ENCODE results near the gene GCSAML. TPM values are rescaled to one million over a fixed set of nuclear protein-coding genes. Genes with fewer than 3 reads are reported as not detected.

GCSAML gene
- total and polyA plus RNA-seq, 2 of the 13 experiments (the other 11 are each of a cell fraction or from before 2014, with no cell fraction given): not detected

DNA sequence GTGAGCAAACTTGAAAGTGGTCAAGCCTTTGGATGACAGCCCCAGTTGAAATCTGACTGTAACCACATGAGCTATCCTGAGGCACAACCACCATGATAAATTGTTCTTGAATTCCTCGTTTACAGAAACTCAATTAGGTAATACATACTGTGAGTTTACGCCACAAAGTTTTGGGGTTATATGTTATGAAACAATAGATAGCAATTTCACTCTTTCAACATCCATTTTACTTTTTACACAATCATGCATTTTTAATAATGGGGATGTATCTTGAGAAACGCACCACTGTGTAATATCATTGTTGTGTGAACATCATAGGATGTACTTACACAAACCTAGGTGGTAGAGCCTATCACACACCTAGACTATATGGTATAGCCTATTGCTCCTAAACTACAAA lies 48.1 kb upstream of the GCSAML start (continued):
- TF ChIP-seq ZNF562 (CRISPR knock-in tag; IDR thresholded peaks at IDR 0.05; ENCODE audit: borderline replicate concordance) (no peak), ZNF441 (CRISPR knock-in tag; IDR thresholded peaks at IDR 0.05; ENCODE audit: borderline replicate concordance) (no peak), TRIM24 (CRISPR knock-in tag; IDR thresholded peaks at IDR 0.05) (no peak), ZNF235 (CRISPR knock-in tag; IDR thresholded peaks at IDR 0.05; ENCODE audit: borderline replicate concordance) (no peak), ZNF766 (CRISPR knock-in tag; IDR thresholded peaks at IDR 0.05; ENCODE audit: borderline replicate concordance) (no peak), MBD4 (IDR thresholded peaks at IDR 0.05; ENCODE audit: borderline replicate concordance, low read length) (no peak), PAWR (CRISPR knock-in tag; IDR thresholded peaks at IDR 0.05; ENCODE audit: borderline replicate concordance) (no peak), NR2F1 (CRISPR knock-in tag; IDR thresholded peaks at IDR 0.05) (no peak)
- TF ChIP-seq, protein P1, sequence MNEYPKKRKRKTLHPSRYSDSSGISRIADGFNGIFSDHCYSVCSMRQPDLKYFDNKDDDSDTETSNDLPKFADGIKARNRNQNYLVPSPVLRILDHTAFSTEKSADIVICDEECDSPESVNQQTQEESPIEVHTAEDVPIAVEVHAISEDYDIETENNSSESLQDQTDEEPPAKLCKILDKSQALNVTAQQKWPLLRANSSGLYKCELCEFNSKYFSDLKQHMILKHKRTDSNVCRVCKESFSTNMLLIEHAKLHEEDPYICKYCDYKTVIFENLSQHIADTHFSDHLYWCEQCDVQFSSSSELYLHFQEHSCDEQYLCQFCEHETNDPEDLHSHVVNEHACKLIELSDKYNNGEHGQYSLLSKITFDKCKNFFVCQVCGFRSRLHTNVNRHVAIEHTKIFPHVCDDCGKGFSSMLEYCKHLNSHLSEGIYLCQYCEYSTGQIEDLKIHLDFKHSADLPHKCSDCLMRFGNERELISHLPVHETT (CRISPR knock-in tag; conservative IDR thresholded peaks at IDR 0.05): no peak

DNA sequence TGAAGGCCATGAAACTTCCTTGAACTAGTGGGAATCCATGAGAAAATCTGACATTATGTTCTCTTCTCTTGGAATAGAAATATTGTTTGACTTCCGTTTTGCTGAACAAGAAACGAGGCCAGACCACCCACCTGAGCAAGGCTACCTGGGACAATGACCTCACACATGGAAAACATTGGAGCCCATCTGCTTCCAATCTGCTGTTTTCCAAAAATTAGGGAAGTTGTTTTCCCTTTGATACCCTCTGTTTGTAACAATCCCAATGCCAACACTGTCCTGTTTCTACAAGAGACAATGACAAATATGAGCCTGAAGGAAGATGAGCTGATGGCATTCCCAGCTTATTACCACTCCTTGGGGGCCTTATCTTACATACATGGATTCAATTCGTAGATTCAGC lies 42.1 kb upstream of the GCSAML start:
- Histone ChIP-seq H3K4me1 (ENCODE audit: insufficient read depth, low read length) (no peaks in the 10 kb centered on the region), H3K79me2 (ENCODE audit: insufficient read depth, low read length) (no peaks in the 10 kb centered on the region), H3K4me2 (ENCODE audit: low read depth, low read length) (no peak overlapping the region), H4K20me1 (ENCODE audit: insufficient read depth, low read length) (no peaks in the 10 kb centered on the region), H2AFZ (ENCODE audit: low read length) (no peak overlapping the region), H3K27ac (ENCODE audit: extremely low read length, insufficient read depth, low read length) (no peak overlapping the region), H3K9ac (ENCODE audit: insufficient read depth, low read depth, low read length) (no peak overlapping the region), H3K4me3 (replicated peaks in 1 of 3; ENCODE audit: insufficient read depth in 1 of 3, low read depth in 2 of 3, low read length in 3 of 3) (no peak overlapping the region), H3K36me3 (replicated peaks in 1 of 2; ENCODE audit: control insufficient read depth in 1 of 2, insufficient read depth in 2 of 2, low read length in 2 of 2) (no peaks in the 10 kb centered on the region), H3K9me3 (ENCODE audit: low read length) (no peaks in the 10 kb centered on the region), H3K27me3 (ENCODE audit: control insufficient read depth in 1 of 2, insufficient read depth in 2 of 2, low read length in 2 of 2) (no peaks in the 10 kb centered on the region)
- 0% methylated on average over 3 of the region's 3 CpGs for WGBS (ENCODE audit: low lambda C conversion rate)
- DNase-seq (ENCODE audit: low spot score): no peak
- no TSS peak for BruUV-seq (replicated peaks)
- intact Hi-C loops (cut with micrococcal nuclease; ENCODE audit: unreplicated experiment) (no loop called here), in situ Hi-C loops (cut with HindIII; ENCODE audit: extremely low pct_ligation_motif_present, low pct_unique_long_range_greater_than_20kb) (no loop called here)
- ATAC-seq: no peak
- FAIRE-seq: no peak
- ChIA-PET POLR2A (no interaction called here), CTCF (ENCODE audit: low intra/inter-chr PET ratio, low total read pairs) (no interaction called here)
- TF ChIP-seq CREB1 (IDR thresholded peaks at IDR 0.05) (no peak), CREB1 (CRISPR knock-in tag; IDR thresholded peaks at IDR 0.05) (no peak), SALL2 (CRISPR knock-in tag; IDR thresholded peaks at IDR 0.05) (no peak), ZNF660 (CRISPR knock-in tag; IDR thresholded peaks at IDR 0.05; ENCODE audit: borderline replicate concordance, low read depth) (no peak), EHMT2 (IDR thresholded peaks at IDR 0.05; ENCODE audit: borderline replicate concordance, low read depth, low read length) (no peak), ZNF343 (CRISPR knock-in tag; IDR thresholded peaks at IDR 0.05) (no peak), ZFAT (CRISPR knock-in tag; conservative IDR thresholded peaks at IDR 0.05) (no peak)
- TF ChIP-seq, protein P2, sequence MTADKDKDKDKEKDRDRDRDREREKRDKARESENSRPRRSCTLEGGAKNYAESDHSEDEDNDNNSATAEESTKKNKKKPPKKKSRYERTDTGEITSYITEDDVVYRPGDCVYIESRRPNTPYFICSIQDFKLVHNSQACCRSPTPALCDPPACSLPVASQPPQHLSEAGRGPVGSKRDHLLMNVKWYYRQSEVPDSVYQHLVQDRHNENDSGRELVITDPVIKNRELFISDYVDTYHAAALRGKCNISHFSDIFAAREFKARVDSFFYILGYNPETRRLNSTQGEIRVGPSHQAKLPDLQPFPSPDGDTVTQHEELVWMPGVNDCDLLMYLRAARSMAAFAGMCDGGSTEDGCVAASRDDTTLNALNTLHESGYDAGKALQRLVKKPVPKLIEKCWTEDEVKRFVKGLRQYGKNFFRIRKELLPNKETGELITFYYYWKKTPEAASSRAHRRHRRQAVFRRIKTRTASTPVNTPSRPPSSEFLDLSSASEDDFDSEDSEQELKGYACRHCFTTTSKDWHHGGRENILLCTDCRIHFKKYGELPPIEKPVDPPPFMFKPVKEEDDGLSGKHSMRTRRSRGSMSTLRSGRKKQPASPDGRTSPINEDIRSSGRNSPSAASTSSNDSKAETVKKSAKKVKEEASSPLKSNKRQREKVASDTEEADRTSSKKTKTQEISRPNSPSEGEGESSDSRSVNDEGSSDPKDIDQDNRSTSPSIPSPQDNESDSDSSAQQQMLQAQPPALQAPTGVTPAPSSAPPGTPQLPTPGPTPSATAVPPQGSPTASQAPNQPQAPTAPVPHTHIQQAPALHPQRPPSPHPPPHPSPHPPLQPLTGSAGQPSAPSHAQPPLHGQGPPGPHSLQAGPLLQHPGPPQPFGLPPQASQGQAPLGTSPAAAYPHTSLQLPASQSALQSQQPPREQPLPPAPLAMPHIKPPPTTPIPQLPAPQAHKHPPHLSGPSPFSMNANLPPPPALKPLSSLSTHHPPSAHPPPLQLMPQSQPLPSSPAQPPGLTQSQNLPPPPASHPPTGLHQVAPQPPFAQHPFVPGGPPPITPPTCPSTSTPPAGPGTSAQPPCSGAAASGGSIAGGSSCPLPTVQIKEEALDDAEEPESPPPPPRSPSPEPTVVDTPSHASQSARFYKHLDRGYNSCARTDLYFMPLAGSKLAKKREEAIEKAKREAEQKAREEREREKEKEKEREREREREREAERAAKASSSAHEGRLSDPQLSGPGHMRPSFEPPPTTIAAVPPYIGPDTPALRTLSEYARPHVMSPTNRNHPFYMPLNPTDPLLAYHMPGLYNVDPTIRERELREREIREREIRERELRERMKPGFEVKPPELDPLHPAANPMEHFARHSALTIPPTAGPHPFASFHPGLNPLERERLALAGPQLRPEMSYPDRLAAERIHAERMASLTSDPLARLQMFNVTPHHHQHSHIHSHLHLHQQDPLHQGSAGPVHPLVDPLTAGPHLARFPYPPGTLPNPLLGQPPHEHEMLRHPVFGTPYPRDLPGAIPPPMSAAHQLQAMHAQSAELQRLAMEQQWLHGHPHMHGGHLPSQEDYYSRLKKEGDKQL (CRISPR knock-in tag; IDR thresholded peaks at IDR 0.05; ENCODE audit: low read depth): no peak

Measured in HepG2 (cell line).